Lower leg skin (tissue), 4 donors: ENCODE results near the gene ASF1B. TPM values are rescaled to one million over a fixed set of nuclear protein-coding genes. Genes with fewer than 3 reads are reported as not detected.

Source experiments
- DNase-seq, 2 donors: peaks; one replicate each; pipeline ENCODE4 v3.0.0-alpha.2; 2019; ENCODE audit warnings: low spot score in 2 of 2
- H3K4me3 ChIP-seq: fragments of 200-600 bp; sonication (generic); 2 replicates; pipeline ENCODE4 v1.5.1; 2017; ENCODE audit warnings: mild to moderate bottlenecking, low read depth; ENCODE audit not compliant: poor library complexity, severe bottlenecking
- CTCF ChIP-seq, 3 donors: fragments of 450-650 bp; IDR thresholded peaks; one replicate each; pipeline ENCODE4 v1.5.1; 2016; ENCODE audit warnings: antibody characterized with exemption in 3 of 3, mild to moderate bottlenecking in 3 of 3, moderate library complexity in 2 of 3
- POLR2A ChIP-seq, 2 donors: fragments of 450-650 bp; IDR thresholded peaks; one replicate each; pipeline ENCODE4 v1.6.1; 2016 to 2017; ENCODE audit warnings: antibody characterized with exemption in 2 of 2, mild to moderate bottlenecking in 1 of 2, moderate library complexity in 1 of 2
- whole genome bisulfite sequencing, 2 donors: methylation state at CpG; one replicate each; pipeline ENCODE4 v1.1.5; 2018; 5-methylcytosine and 5-hydroxymethylcytosine counted together
- intact Hi-C: fragments of 100-400 bp; cut with DNase I; formaldehyde crosslinking; loops from one replicate; pipeline ENCODE4 v1.15.0; 2023; ENCODE audit warnings: low total_unique reads
- total RNA-seq, 4 donors: library from RNA; depleted of rRNA; stranded (reverse); fragments of >200 nt; gene quantifications; one replicate each; pipeline ENCODE4 v1.1.0, GENCODE V29; 2016

Gene ASF1B
- total RNA-seq, 4 donors from 2014 or later: 1.6 to 3.2 (median 2.3) TPM; not detected in 1

- no peak overlapping the region for H3K4me3 ChIP-seq
- intact Hi-C loops: no loop called here
- TF ChIP-seq CTCF (IDR thresholded peaks at IDR 0.05) (no peak), POLR2A (IDR thresholded peaks at IDR 0.05) (no peak)
- WGBS, 2 donors: 37 to 45% methylated on average over 6 of the region's 6 CpGs
- DNase-seq: no peak
These were observed 1.0 kb downstream of the ASF1B start for GRCh38 chr19:14135355-14135754.

- DNase-seq: no peak
- 71 to 77% methylated on average over 4 of the region's 4 CpGs for WGBS, 2 donors
- intact Hi-C loops: no loop called here
- no peak overlapping the region for H3K4me3 ChIP-seq
- no peak for TF ChIP-seq POLR2A (IDR thresholded peaks at IDR 0.05)
- TF ChIP-seq CTCF (IDR thresholded peaks at IDR 0.05): no peak
These were observed 8.4 kb downstream of the ASF1B start for GRCh38 chr19:14127929-14128509.

GRCh38 chr19:14127176-14127575, 9.2 kb downstream of the ASF1B start:
- TF ChIP-seq POLR2A (IDR thresholded peaks at IDR 0.05) (no peak), CTCF (IDR thresholded peaks at IDR 0.05) (no peak)
- DNase-seq: no peak

GRCh38 chr19:14122924-14123323, 13.5 kb downstream of the ASF1B start:
- intact Hi-C loops: no loop called here
- no peak for TF ChIP-seq POLR2A (IDR thresholded peaks at IDR 0.05)
- no peak for TF ChIP-seq CTCF (IDR thresholded peaks at IDR 0.05)
- WGBS, 2 donors: 91 to 97% methylated on average over 6 of the region's 6 CpGs
- DNase-seq: no peak
- no peak overlapping the region for H3K4me3 ChIP-seq

More at GRCh38 chr19:14127176-14127575, 9.2 kb downstream of the ASF1B start:
- H3K4me3 ChIP-seq: no peak overlapping the region
- intact Hi-C loops: no loop called here
- WGBS, 2 donors: 89 to 91% methylated on average over 8 of the region's 8 CpGs

GRCh38 chr19:14120497-14120780, 15.9 kb downstream of the ASF1B start:
- intact Hi-C loops: no loop called here
- no peak overlapping the region for H3K4me3 ChIP-seq
- TF ChIP-seq CTCF (IDR thresholded peaks at IDR 0.05) (no peak), POLR2A (IDR thresholded peaks at IDR 0.05) (no peak)
- DNase-seq: no peak
- WGBS, 2 donors: 94 to 95% methylated on average over 7 of the region's 7 CpGs
